HG03439 (cell line): ENCODE measurements around the gene YEATS2.
"Not testable (repeated sequence)": the region's sequence is repeated elsewhere in the genome, so short reads cannot be mapped to it uniquely, and the experiment has no call there.

ENCODE experiments used
- ATAC-seq: cut with Tn5 transposase; IDR thresholded peaks from one replicate; pipeline ENCODE4 v1.9.1; 2021; ENCODE audit warnings: mild to moderate bottlenecking, moderate library complexity; ENCODE audit not compliant: unreplicated experiment

YEATS2 gene

DNA sequence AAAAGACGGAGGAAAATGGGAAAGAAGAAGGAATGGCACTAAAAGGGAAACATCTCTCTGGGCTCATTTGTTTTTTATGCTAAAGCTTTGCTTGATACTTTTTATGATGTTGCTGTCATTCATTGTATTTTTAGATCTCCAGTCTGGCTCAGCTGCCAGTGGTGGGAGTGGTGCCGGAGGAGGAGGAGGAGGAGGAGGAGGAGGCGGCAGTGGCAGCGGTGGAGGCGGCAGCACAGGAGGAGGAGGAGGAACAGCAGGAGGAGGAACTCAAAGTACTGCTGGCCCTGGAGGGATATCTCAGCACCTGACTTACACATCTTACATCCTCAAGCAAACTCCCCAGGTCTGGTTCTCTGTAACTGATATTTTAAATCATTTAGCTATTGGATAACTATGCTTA, 78.2 kb downstream of the YEATS2 start:
- ATAC-seq, result no peak

DNA sequence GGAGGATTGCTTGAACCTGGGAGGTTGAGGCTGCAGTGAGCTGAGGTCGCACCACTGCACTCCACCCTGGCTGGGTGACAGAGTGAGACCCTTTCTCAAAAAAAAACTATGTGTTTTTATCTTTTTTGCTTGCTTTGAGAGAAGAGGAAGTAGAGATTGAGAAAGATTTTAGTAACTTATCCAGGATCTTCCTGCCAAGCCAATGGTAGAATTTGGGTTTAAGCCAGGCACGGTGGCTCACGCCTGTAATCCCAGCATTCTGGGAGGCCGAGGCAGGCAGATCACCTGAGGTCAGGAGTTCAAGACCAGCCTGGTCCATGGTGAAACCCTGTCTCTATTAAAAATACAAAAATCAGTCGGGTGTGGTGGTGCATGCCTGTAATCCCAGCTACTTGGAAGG, 78.9 kb downstream of the YEATS2 start:
- ATAC-seq, result not testable (repeated sequence)

DNA sequence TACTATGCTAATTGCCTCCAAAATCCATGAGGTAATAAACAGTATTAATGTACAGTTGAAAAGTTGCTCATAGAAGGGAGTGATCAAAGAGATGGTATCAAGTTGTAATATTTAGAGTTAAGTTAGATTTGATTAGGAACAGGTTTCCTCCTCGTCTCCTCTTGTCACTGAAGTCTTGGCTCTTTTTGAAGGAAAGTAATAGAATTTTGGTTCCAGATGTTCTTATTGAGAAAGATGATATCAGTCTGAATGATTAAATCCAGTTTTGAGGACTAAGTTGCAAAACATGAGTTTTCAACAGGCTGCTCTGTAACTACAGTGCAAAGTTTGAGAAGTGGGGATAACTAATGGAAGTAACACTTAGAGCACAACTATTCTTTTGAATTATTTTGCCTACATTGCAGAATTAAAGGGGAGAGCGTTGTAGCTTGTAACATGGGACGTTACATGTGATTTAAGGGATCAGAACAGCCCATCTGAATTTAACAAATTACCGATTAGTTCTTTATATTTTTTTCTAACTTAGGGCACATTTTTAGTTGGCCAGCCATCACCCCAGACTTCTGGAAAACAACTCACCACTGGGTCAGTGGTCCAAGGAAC, 79.5 kb downstream of the YEATS2 start:
- no peak for ATAC-seq

DNA sequence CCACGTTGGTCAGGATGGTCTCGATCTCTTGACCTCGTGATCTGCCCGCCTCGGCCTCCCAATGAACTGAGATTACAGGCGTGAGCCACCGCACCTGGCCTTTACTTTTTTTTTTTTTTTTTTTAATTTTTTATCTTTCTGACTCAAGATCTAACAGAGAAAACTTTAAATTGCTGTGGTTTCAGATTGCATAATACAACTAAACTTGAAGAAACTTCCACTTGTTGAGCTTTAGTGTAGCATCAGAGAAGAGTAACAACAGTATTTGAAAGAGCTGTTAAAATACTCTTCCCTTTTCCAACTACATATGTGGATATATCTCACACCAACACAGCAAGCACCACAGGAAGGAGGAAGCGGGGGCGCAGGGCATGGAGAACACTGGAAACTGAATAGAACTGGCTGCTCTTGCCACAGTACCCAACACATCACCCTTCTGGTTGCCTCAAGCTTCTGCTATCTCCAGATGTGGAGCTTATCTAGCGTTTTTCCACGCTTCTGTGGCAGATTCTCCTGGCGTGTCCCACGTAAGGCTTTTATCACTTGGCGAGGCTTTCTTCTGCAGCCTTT, 82.4 kb downstream of the YEATS2 start:
- ATAC-seq, result no peak

DNA sequence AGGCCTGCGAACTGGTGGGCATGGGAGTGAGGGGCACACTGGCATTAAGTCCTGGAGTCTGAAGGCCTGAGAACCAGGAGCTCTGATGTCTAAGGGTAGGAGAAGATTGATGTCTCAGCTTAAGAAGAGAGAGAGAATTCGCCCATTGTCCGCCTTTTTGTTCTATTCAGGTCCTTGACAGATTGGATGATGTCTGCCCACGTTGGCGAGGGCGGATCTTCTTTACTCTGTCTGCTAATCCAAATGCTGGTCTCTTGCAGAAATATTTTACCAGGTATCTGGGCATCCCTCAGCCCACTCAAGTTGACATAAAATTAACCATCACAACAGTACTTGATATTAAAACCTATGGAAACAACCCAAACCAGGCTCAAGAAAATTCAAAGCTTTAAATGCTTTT, 83.6 kb downstream of the YEATS2 start:
- ATAC-seq, result no peak

DNA sequence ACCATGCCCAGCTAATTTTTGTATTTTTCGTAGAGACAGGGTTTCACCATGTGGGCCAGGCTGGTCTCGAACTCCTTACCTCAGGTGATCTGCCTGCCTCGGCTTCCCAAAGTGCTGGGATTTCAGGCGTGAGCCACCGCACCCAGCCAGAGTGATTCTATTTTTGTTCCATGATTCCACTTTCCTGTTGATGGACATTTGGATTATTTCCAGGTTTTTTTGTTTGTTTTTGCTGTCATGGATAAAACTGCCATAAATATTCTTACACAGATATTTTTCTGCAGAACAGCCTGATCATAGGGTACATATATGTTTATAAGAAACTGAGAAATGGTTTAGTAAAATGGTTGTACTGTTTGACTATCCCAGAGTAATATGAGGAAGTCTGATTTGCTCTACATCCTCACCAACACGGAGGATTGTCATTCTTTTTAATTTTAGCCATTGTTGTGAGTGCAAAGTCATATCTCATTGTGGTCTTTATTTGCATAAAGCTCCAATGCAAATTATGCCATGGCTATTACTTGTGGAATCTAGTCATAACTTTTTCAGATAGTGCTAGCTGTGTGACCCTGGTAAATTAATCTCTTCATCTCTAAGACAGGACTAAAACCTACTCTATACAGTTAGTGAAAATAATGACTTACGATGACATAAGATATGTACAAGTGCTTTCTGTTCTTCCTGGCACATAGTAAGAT, 85.1 kb downstream of the YEATS2 start:
- ATAC-seq, result no peak

DNA sequence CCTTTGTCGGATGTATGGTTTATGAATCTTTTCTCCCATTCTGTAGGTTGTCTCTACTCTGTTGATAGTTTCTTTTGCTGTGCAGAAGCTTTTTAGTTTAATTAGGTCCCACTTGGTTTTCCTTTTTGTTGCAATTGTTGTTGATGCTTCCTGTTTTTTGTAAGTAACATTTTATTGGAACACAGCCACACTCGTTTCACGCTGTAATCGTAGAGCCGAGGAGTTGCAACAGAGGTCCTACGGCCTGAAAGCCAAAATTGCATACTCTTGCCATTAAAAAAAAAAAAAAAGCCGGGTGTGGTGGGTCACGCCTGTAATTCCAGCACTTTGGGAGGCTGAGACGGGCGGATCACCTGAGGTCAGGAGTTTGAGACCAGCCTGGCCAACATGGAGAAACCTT, 86.9 kb downstream of the YEATS2 start:
- ATAC-seq, result not testable (repeated sequence)

DNA sequence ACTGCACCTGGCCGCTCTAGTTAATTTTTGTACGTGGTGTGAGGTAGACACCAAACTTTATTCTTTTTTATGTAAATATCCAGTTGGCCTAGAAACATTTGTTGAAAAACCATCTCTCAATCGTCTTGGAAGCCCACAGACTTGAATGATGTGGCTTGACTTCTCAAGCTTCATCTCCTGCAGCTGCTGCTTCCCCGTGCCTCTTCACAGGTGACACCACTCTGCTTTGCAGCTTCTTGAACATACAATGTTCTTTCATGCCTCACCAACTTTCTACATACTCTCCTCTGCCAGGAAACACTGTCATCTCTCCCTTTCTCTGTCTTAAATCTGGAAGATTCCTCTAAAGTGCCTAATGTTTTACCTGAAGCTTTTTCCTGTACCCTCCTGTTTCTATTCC, 92.2 kb downstream of the YEATS2 start:
- no peak for ATAC-seq

DNA sequence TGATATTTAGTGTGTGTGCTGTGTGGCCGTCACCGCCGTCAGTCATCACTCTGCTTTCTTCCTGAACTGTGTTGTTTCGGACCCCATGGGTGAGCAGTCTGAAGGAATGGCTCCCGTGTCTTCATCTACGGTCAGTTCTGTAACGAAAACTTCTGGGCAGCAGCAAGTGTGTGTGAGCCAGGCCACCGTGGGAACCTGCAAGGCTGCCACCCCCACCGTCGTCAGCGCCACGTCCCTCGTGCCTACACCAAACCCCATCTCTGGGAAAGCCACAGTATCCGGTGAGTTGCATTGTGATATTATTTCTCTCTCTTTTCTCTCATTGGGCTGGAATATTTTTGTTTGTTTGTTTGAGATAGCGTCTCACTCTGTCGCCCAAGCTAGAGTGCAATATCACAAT, 93.1 kb downstream of the YEATS2 start:
- ATAC-seq, result no peak

DNA sequence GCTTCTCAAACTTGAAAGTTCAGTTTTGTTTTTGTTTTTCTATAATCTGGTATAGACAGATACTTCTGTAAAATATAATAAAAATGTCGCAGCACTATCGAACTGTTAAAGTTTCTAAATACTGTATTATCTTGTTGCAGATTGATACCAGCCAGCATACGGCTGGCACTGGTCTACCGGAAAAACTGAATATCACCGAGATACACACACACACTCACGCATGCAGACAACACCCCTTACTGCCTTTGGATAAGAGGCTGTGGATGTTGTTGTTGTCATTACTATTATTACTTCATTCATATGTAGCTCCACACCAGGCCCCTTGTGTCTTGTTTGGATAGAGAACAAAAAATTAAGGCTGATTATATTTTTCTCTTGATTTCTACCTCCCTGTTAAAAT, 95.4 kb downstream of the YEATS2 start:
- no peak for ATAC-seq

DNA sequence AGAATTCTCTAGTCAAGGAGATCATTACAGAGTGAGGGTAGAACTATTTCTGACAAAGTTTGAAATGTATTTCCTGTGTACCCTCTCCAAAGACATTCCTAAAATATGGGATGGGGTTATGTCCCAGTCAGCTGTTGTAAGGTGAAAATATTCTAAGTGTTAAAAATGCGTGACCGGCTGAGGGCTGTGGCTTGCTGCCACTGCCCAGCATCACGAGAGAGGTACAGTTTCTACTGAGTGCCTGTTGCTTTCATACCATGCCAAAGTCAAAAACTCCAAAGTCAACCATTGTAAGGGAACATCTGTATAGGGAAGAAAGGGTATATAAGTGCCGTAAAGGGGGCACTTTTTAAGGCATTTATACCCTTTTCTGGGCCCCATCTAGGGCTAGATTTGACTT, 96.9 kb downstream of the YEATS2 start:
- ATAC-seq, result no peak

DNA sequence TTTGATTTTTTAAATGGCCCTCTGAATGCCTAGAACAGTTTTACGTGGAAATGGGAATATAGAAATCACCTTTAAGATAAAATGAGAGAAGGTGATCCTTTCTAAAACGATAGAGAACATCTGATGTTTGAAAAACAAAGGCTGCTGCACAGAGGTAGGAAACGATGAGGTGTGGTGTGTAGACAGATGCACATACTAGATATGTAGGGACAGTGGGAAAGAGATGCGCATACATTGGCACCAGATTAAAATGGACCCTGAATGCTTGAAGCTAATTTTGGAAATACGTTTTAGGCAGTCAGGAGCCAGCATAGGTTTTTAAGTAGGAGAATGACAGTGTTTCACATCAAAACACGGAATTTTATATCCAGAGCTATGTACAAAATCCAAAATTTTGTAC, 98.8 kb downstream of the YEATS2 start:
- no peak for ATAC-seq

DNA sequence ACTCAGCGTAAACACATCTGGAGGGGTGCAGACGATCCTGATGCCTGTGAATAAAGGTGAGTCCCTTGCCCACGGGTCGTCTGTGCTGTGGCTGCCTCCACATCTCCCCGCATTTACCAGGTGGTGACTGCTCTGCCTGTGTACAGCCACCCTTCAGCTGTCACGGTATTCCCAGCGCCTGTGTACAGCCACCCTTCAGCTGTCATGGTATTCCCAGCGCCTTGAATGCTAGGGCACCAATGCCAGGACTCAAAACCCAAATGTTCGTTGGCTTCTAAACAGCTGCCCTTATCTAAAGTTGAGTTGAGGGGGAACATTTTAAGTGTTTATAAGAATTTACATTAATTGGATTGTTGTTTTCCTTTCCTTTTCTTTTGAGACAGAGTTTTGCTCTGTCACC, 100.4 kb downstream of the YEATS2 start:
- no peak for ATAC-seq

DNA sequence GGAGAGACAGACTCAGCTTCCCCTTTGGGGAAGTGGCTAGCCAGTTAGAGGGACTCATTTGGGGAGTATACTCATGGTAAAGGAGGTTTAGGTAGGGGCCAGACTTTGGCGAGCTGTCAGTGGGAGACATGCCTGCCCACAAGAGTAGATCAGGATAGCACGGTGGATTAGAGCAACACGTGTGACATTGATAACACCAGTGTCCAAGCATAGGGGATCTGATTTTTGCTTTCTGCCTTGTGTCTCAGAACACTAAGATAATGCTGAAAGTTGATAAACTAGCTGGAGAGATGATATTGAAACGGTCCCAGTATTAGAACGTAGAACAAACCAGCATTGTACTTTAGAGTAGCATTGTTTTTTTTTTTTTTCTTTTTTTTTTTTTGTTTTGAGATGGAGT, 101.9 kb downstream of the YEATS2 start:
- no peak for ATAC-seq

DNA sequence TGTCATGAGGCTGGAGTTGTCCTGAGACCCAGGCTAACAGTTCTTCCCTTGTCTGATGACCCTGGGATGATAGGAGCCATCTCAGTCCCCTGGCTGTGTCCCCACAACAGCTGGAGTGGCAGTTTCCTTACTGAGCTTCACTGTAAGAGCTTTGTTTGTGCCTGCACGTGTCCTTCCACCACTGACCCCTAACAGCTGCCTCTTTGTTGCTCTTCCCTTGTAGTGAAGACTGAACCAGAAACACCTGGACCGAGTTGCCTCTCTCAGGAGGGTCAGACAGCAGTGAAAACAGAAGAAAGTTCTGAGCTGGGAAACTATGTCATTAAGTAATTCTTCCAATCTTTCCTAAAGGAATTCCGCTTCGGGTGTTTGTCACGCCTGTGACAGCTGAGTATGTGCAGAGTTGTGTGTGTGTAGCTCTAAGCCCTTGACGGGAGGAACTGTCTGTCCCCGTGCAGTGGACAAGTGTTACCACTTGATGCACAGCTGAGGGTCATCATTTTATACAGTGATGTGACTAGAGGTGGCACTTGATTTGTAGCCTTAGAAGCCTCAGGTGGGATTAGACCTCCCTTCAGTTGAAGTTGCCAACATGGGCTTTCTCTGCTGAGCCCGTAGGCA, 102.8 kb downstream of the YEATS2 start:
- no peak for ATAC-seq

DNA sequence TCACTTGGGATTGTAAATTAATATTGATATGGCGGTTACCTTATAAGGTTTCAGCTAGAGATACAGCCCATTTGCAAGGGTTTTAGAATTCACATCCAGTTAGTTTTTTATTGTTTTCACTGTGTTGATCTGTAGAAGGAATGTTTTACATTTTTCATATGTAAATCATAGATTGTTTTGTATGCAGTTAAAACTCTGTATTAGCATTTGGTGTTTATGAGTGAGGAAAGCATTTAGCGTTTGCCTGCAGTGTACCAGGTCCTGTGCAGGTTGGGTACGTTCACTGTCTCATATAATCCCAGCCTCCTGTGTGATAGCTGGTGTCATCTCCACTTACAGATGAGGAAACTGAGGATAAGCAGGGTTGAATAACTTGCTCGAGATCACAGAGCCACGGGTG, 104.0 kb downstream of the YEATS2 start:
- no peak for ATAC-seq

DNA sequence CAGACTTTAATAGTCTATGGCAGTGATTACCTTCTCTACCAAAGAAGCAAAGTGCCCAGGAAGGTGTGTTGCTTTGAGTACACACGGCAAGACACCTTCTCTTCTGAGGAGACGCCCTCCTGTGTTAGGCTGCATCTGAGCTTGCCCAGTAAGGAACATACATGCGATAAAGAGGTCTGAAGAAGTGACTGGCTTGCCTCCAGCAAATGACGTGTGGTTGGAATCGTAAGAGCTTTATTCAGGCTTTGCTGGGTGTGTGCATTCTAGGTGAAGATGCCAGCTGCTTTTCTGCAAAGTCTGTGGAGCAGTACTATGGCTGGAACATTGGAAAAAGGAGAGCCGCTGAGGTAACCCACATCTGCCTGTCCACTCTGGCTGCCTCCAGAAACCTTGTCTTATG, 105.4 kb downstream of the YEATS2 start:
- no peak for ATAC-seq

DNA sequence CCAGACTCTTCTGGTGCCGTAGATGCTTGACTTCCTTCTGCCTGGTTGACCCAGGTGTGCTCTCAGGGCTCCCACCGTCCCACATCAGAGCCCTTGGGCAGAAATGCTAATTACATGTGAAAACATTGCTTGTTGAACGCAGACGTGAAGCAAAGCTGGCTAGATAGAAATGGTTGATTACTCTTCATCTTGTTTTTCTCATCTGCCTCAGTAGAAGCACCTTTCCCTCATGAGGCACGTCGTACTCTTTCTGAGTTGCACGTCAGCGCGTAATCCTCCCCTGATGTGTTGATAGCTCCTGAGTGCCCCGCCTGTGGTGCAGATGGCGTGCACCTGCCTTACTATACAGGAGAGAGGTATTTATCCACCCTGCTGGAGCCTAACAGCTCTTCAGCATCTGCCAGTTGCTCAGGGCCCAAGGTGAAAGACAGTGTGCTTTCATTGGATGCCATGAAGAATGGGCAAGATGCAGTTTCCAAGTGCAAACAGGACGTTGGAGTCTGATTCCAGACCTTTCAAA, 109.7 kb downstream of the YEATS2 start:
- no peak for ATAC-seq

DNA sequence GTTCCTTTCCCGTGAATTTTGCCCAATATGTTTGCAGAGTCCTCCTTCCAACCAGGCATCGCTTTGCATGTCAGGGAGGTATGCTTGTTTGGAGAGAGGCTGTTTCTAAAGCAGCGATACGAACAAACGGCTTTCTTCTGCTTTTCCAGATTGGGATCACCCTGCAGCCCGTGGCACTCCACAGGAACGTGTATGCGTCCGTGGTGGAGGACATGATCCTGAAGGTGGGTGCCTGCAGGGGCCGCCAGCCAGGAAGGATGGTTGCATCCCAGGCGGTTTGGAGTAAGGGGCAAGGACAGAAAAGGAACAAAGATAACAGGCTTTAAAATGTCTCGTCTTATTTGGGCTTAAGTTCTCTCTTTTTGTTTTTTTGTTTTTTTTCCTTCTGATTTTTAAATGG, 110.3 kb downstream of the YEATS2 start:
- ATAC-seq, result no peak

DNA sequence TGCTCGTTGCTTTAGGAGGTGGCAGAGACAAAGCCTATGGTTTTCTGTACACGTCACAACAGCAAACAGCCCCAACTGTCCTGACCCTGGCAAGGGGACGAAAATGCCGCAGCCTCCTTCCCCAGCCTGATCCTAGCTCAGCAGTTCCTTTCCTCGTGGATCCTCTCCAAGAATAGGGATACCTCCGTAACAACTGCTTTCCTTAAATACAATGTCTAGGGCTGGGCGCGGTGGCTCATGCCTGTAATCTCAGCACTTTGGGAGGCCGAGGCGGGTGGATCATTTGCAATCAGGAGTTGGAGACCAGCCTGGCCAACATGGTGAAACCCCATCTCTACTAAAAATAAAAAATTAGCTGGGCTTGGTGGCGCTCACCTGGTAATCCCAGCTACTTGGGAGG, 110.8 kb downstream of the YEATS2 start:
- no peak for ATAC-seq

DNA sequence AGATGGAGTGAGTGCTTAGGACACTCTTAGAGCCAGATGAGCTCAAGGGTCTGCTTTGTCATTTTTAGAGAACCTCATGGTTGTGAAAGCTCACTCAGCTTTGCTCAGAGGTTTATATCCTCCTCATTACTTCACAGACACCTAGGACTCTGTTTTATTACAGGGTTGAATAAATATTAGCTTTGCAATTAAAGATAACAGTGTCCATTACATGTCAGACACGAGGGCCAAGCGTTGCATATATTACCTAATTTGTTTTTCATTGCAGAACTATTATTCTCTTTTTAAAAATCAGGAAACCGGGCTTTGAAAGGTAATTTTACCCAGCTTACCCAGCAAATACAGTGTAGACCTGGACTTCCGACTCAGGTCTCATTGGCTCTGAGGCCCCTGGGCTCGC, 111.7 kb downstream of the YEATS2 start:
- no peak for ATAC-seq
